SK-N-SH (cell line): ENCODE measurements around the gene ELF3.

Experiments used
- CTCF ChIP-seq: fragments of 200-600 bp; sonication (generic); IDR thresholded peaks from 2 replicates; pipeline ENCODE4 v1.6.1; 2017; ENCODE audit warnings: antibody characterized with exemption, mild to moderate bottlenecking, moderate library complexity
- ELF1 ChIP-seq: IDR thresholded peaks from 2 replicates; pipeline ENCODE4 v1.4.0; 2012
- EP300 ChIP-seq, 2 experiments: IDR thresholded peaks; 2 replicates each; pipeline versions ENCODE4 v1.4.0 to v1.6.1; 2012; ENCODE audit warnings: borderline replicate concordance in 1 of 2, low read depth in 1 of 2, low read length in 1 of 2
- EZH2phosphoT487 ChIP-seq: fragments of 200-600 bp; sonication (generic); IDR thresholded peaks from 2 replicates; pipeline ENCODE4 v1.6.1; 2017; ENCODE audit warnings: low read depth, mixed run types, mild to moderate bottlenecking, antibody characterized with exemption, moderate library complexity, borderline replicate concordance
- IRF3 ChIP-seq: fragments of 150-350 bp; IDR thresholded peaks from 2 replicates; pipeline ENCODE4 v1.6.1; 2016; ENCODE audit warnings: mild to moderate bottlenecking, low read depth, low read length
- POLR2AphosphoS5 ChIP-seq: IDR thresholded peaks from 2 replicates; pipeline ENCODE4 v1.6.1; 2012; ENCODE audit warnings: low read depth, low read length
- REST ChIP-seq: IDR thresholded peaks from 2 replicates; pipeline ENCODE4 v1.6.1; 2012; ENCODE audit warnings: mild to moderate bottlenecking, low read depth, low read length, moderate library complexity
- RXRA ChIP-seq: IDR thresholded peaks from 2 replicates; pipeline ENCODE4 v1.4.0; 2012; ENCODE audit warnings: low read depth, mild to moderate bottlenecking, borderline replicate concordance
- ZBTB33 ChIP-seq: IDR thresholded peaks from 2 replicates; pipeline ENCODE4 v1.4.0; 2012; ENCODE audit warnings: low read depth, borderline replicate concordance

GRCh38 chr1:201990427-201990826, 20.0 kb upstream of the ELF3 start:
- TF ChIP-seq EZH2phosphoT487 (no peak), ZBTB33 (no peak), CTCF (no peak), POLR2AphosphoS5 (no peak), IRF3 (no peak), ELF1 (no peak), REST (no peak), EP300 (IDR thresholded peaks at IDR 0.05; ENCODE audit: borderline replicate concordance in 1 of 2, low read depth in 1 of 2, low read length in 1 of 2) (no peak), RXRA (no peak)
